Vagina (tissue), 2 donors: Measurements from ENCODE around the gene MDGA2.

Experiments
- CTCF ChIP-seq, 3 experiments: fragments of 450-650 bp in 2 of 3; fragments of 200-600 bp in 1 of 3; sonication (generic) in 1 of 3; IDR thresholded peaks; one replicate each; pipeline ENCODE4 v1.5.1; 2017 to 2019; ENCODE audit warnings: antibody characterized with exemption in 3 of 3, mild to moderate bottlenecking in 2 of 3, moderate library complexity in 2 of 3
- POLR2A ChIP-seq, 2 donors: fragments of 450-650 bp; IDR thresholded peaks; one replicate each; pipeline ENCODE4 v1.6.1; 2017; ENCODE audit warnings: antibody characterized with exemption in 2 of 2, mild to moderate bottlenecking in 2 of 2, moderate library complexity in 2 of 2
- POLR2AphosphoS5 ChIP-seq, 2 donors: sonication (generic); formaldehyde crosslinking; IDR thresholded peaks; one replicate each; pipeline ENCODE4 v1.9.0; 2017; ENCODE audit warnings: antibody characterized with exemption in 2 of 2, mild to moderate bottlenecking in 2 of 2, low read depth in 1 of 2; ENCODE audit not compliant: insufficient read depth in 1 of 2

- TF ChIP-seq CTCF (IDR thresholded peaks at IDR 0.05) = no peak
- TF ChIP-seq POLR2A (IDR thresholded peaks at IDR 0.05) = no peak
- no peak for TF ChIP-seq POLR2AphosphoS5 (IDR thresholded peaks at IDR 0.05; ENCODE audit: insufficient read depth in 1 of 2, low read depth in 1 of 2)
These were observed 56.0 kb downstream of the MDGA2 start for GRCh38 chr14:47619392-47619791.
